Peyer's patch (tissue), 4 donors: ENCODE results near the gene C1orf216. TPM values are rescaled to one million over a fixed set of nuclear protein-coding genes. Genes with fewer than 3 reads are reported as not detected.

Source experiments
- DNase-seq, 3 donors: peaks; one replicate each; pipeline ENCODE4 v3.0.0-alpha.2; 2017 to 2019
- H3K27ac ChIP-seq, 4 donors: fragments of 200-600 bp; sonication (generic); one replicate each; pipeline ENCODE4 v1.5.1; 2016 to 2019
- H3K27me3 ChIP-seq, 2 donors: fragments of 200-600 bp; sonication (generic); one replicate each; pipeline ENCODE4 v1.5.1; 2019
- H3K36me3 ChIP-seq, 3 donors: fragments of 200-600 bp; sonication (generic); one replicate each; pipeline ENCODE4 v1.5.1; 2016 to 2019
- H3K4me1 ChIP-seq, 4 donors: fragments of 200-600 bp; sonication (generic); one replicate each; pipeline ENCODE4 v1.5.1; 2016 to 2019
- H3K4me3 ChIP-seq, 4 donors: fragments of 200-600 bp; sonication (generic); 1 replicate in 3 of 4; 2 replicates in 1 of 4; pipeline ENCODE4 v1.5.1; 2016 to 2019; ENCODE audit warnings: mild to moderate bottlenecking in 1 of 4
- H3K9me3 ChIP-seq, 4 donors: fragments of 200-600 bp; sonication (generic); one replicate each; pipeline ENCODE4 v1.5.1; 2016 to 2019; ENCODE audit warnings: mild to moderate bottlenecking in 1 of 4
- POLR2A ChIP-seq, 2 donors: fragments of 450-650 bp; IDR thresholded peaks; one replicate each; pipeline ENCODE4 v1.5.1; 2017; ENCODE audit warnings: antibody characterized with exemption in 2 of 2, mild to moderate bottlenecking in 2 of 2, moderate library complexity in 2 of 2
- total RNA-seq, 4 donors: library from RNA; depleted of rRNA; stranded (reverse); fragments of >200 nt; gene quantifications; one replicate each; pipeline ENCODE4 v1.1.0, GENCODE V29; 2016
- TF ChIP-seq, protein P1 (sequence below), 6 experiments: fragments of 450-650 bp in 4 of 6; fragments of 200-600 bp in 2 of 6; sonication (generic) in 1 of 6; IDR thresholded peaks; one replicate each; pipeline ENCODE4 v1.5.1; 2017 to 2019; ENCODE audit warnings: antibody characterized with exemption in 6 of 6, mild to moderate bottlenecking in 3 of 6, moderate library complexity in 1 of 6

C1orf216 gene
- total RNA-seq, 4 donors from 2014 or later, result 2.7 to 5.8 (median 3.4) TPM

DNA sequence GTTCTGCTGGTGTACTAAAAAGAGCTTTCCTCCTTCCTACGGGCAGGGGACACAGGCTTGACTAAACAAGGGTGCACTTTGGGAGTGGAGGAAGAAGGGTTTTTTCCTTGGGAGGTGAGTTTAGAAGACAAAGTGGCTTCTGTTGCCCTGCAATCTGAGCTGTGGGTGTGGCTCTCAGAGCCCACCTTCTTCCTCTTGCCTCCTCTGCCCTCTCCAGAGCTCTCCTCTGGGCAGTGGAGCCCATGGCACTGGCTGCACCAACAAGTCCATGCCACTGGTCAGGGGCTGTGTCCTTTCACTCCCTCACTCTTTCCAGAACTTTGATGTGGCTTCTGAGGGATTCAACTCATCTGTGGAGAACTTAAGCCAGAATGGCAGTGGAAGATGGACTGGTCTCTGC is 51.8 kb downstream of the C1orf216 start:
- no peak overlapping the region for H3K27ac ChIP-seq
- TF ChIP-seq POLR2A (IDR thresholded peaks at IDR 0.05), result no peak
- TF ChIP-seq, protein P1, sequence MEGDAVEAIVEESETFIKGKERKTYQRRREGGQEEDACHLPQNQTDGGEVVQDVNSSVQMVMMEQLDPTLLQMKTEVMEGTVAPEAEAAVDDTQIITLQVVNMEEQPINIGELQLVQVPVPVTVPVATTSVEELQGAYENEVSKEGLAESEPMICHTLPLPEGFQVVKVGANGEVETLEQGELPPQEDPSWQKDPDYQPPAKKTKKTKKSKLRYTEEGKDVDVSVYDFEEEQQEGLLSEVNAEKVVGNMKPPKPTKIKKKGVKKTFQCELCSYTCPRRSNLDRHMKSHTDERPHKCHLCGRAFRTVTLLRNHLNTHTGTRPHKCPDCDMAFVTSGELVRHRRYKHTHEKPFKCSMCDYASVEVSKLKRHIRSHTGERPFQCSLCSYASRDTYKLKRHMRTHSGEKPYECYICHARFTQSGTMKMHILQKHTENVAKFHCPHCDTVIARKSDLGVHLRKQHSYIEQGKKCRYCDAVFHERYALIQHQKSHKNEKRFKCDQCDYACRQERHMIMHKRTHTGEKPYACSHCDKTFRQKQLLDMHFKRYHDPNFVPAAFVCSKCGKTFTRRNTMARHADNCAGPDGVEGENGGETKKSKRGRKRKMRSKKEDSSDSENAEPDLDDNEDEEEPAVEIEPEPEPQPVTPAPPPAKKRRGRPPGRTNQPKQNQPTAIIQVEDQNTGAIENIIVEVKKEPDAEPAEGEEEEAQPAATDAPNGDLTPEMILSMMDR (IDR thresholded peaks at IDR 0.05), result no peak
- DNase-seq, result no peak

DNA sequence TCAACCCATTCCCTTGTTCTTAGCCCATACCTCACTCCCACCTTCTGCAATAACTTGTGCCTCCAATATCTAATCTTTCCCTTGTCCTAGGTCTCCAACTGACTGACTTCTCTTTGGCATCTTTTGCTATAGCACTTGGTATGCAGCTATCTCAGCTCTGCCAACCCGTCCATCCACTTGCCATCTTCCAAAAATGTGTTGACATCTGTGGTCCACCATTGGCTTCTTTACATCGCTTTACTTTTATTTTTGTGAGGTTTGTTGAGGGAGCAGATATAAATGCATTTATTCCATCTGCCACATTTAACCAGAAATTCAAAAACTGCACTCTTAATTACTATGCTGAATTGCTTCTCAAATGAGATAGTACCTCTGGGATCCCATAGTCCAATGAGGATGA is 52.5 kb downstream of the C1orf216 start:
- H3K27me3 ChIP-seq, result no peaks in the 10 kb centered on the region
- DNase-seq, result no peak
- H3K36me3 ChIP-seq, result no peaks in the 10 kb centered on the region
- no peaks in the 10 kb centered on the region for H3K4me1 ChIP-seq
- no peak overlapping the region for H3K27ac ChIP-seq
- no peak for TF ChIP-seq POLR2A (IDR thresholded peaks at IDR 0.05)
- TF ChIP-seq, protein P1 (IDR thresholded peaks at IDR 0.05), result no peak
- H3K9me3 ChIP-seq, result no peaks in the 10 kb centered on the region
- no peak overlapping the region for H3K4me3 ChIP-seq

More for the DNA sequence above, 51.8 kb downstream of the C1orf216 start:
- Histone ChIP-seq H3K27me3 (no peaks in the 10 kb centered on the region), H3K4me1 (no peaks in the 10 kb centered on the region), H3K9me3 (no peaks in the 10 kb centered on the region), H3K4me3 (no peak overlapping the region), H3K36me3 (no peaks in the 10 kb centered on the region)

Other genes starting within 250 kb of the C1orf216 start
- 100 to 1,000 TPM in 3 of 4 donors, 10 to 100 TPM in 1; 88.3 to 143 (median 129) TPM for gene KIAA0319L, start 161.5 kb downstream of the C1orf216 start, total RNA-seq
- 10 to 100 TPM in 3 of 4 donors, 1 to 10 TPM in 1; 6.3 to 15.3 (median 13.2) TPM for gene NCDN, start 161.1 kb downstream of the C1orf216 start, total RNA-seq
- 1 to 10 TPM in 1 of 4 donors, not detected in 3; 1.4 TPM for gene TFAP2E, start 145.6 kb downstream of the C1orf216 start, total RNA-seq
- 10 to 100 TPM; 31.5 to 79.2 (median 42.6) TPM for gene PSMB2, start 77.4 kb downstream of the C1orf216 start, total RNA-seq
- gene CLSPN, start 51.1 kb upstream of the C1orf216 start, total RNA-seq, result 10 to 100 TPM in 1 of 4 donors, 1 to 10 TPM in 2, under 1 TPM in 1; 0.40 to 20.6 (median 3.7) TPM
- gene AGO4, start 89.1 kb upstream of the C1orf216 start, total RNA-seq, result 10 to 100 TPM in 3 of 4 donors, 1 to 10 TPM in 1; 8.3 to 44.2 (median 18.6) TPM
- gene AGO1, start 164.3 kb upstream of the C1orf216 start, total RNA-seq, result 10 to 100 TPM; 27.0 to 39.7 (median 31.7) TPM
- 10 to 100 TPM; 12.1 to 33.0 (median 18.6) TPM for gene AGO3, start 212.2 kb upstream of the C1orf216 start, total RNA-seq